Duodenal mucosa (tissue), 2 donors: ENCODE results near the gene NADK2.

Source experiments
- H3K27ac ChIP-seq: one replicate; pipeline ENCODE4 v1.7.0; 2013; ENCODE audit warnings: low read depth, low read length
- H3K27me3 ChIP-seq, 2 donors: one replicate each; pipeline ENCODE4 v1.7.0; 2013; ENCODE audit warnings: low read length in 2 of 2, control low read depth in 1 of 2; ENCODE audit not compliant: insufficient read depth in 2 of 2, control insufficient read depth in 1 of 2
- H3K36me3 ChIP-seq, 2 donors: one replicate each; pipeline ENCODE4 v1.7.0; 2013; ENCODE audit warnings: low read length in 2 of 2, control low read depth in 1 of 2; ENCODE audit not compliant: insufficient read depth in 2 of 2, control insufficient read depth in 1 of 2
- H3K4me1 ChIP-seq, 2 donors: one replicate each; pipeline ENCODE4 v1.7.0; 2013; ENCODE audit warnings: low read length in 2 of 2, control low read depth in 1 of 2; ENCODE audit not compliant: insufficient read depth in 2 of 2, control insufficient read depth in 1 of 2
- H3K4me3 ChIP-seq, 2 donors: one replicate each; pipeline ENCODE4 v1.7.0; 2013; ENCODE audit warnings: low read length in 2 of 2, low read depth in 1 of 2
- H3K9ac ChIP-seq, 2 donors: one replicate each; pipeline ENCODE4 v1.7.0; 2013; ENCODE audit warnings: low read length in 2 of 2, low read depth in 1 of 2
- H3K9me3 ChIP-seq, 2 donors: one replicate each; pipeline ENCODE4 v1.7.0; 2013; ENCODE audit warnings: low read length in 2 of 2, control low read depth in 1 of 2; ENCODE audit not compliant: control insufficient read depth in 1 of 2

The NADK2 gene

GRCh38 chr5:36153726-36154125 lies 88.0 kb downstream of the NADK2 start:
- H3K27ac ChIP-seq = no peak overlapping the region
- H3K9ac ChIP-seq = no peak overlapping the region
- H3K27me3 ChIP-seq = no peaks in the 10 kb centered on the region
- peaks cover 12 to 23% of the 10 kb centered on the region in 2 donors for H3K4me1 ChIP-seq
- H3K36me3 ChIP-seq = peaks cover 0 to 5% of the 10 kb centered on the region in 2 donors
- H3K9me3 ChIP-seq = no peaks in the 10 kb centered on the region
- peak overlapping the region in 1 of 2 donors; percentile 97 for H3K4me3 ChIP-seq

DNA sequence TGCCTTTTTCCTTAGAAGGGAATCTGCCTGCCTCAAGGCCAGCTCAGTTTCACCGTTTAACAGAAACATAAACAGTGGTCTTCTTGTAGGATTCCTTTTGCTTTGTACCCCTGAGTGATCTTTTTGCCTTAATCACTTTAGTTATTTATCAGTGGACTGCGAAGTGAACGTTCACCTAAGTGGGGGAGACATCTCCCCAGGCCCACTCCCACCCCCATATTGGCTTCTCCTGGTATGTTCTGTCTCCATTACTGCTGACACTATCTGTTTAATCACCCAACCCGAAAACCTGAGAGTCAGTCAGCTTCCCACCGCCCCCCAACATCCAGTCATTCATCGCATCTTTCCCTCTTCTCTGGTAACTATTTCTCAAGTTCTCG lies 88.4 kb downstream of the NADK2 start:
- Histone ChIP-seq H3K9me3 (no peaks in the 10 kb centered on the region), H3K27ac (no peak overlapping the region), H3K9ac (no peak overlapping the region), H3K36me3 (peaks cover 0 to 5% of the 10 kb centered on the region in 2 donors), H3K27me3 (no peaks in the 10 kb centered on the region), H3K4me1 (peaks cover 12 to 23% of the 10 kb centered on the region in 2 donors), H3K4me3 (peak overlapping the region in 1 of 2 donors; percentile 97)

DNA sequence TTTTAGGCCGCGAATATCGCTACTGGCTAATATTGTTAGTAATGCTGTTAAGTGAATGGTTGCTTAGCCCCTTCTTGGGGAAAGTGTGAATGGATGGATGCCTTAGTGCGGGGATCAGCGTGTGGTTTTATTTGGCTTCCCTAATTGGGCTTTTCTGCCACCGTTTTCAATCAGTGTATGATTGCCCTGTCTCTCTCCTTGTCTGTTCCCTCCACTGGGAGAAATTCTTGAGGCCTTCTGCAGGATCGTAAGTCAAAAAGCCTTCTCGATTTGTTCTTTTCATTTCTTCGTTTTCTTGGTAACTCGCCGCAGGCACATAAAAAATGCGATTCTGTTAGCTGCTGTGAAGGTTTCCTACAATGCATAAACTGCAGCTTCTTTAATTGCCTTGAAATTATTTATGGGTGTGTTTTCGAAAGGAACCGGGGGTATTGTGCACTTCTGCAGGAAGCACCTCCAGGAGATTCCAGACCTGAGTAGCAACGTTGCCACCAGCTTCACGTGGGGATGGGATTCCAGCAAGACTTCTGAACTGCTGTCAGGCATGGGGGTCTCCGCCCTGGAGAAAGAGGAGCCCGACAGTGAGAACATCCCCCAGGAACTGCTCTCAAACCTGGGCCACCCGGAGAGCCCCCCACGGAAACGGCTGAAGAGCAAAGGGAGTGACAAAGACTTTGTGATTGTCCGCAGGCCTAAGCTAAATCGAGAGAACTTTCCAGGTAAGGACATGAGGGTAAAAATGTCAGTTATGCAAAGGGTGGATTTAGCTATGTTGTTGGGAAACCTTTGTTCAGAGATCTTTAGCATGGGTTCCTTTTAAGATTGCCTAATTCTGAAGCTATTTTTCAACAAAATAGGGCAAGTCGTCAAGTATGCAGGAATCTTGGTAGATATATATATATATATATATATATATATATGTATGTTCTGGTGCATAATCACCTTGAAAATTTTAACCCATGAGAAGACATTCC lies 89.1 kb downstream of the NADK2 start:
- Histone ChIP-seq H3K27ac (no peak overlapping the region), H3K9me3 (no peaks in the 10 kb centered on the region), H3K36me3 (no peaks in the 10 kb centered on the region), H3K4me1 (peaks cover 12 to 23% of the 10 kb centered on the region in 2 donors), H3K27me3 (no peaks in the 10 kb centered on the region), H3K9ac (peak overlapping the region; percentile 79), H3K4me3 (peak overlapping the region; percentile 97)

DNA sequence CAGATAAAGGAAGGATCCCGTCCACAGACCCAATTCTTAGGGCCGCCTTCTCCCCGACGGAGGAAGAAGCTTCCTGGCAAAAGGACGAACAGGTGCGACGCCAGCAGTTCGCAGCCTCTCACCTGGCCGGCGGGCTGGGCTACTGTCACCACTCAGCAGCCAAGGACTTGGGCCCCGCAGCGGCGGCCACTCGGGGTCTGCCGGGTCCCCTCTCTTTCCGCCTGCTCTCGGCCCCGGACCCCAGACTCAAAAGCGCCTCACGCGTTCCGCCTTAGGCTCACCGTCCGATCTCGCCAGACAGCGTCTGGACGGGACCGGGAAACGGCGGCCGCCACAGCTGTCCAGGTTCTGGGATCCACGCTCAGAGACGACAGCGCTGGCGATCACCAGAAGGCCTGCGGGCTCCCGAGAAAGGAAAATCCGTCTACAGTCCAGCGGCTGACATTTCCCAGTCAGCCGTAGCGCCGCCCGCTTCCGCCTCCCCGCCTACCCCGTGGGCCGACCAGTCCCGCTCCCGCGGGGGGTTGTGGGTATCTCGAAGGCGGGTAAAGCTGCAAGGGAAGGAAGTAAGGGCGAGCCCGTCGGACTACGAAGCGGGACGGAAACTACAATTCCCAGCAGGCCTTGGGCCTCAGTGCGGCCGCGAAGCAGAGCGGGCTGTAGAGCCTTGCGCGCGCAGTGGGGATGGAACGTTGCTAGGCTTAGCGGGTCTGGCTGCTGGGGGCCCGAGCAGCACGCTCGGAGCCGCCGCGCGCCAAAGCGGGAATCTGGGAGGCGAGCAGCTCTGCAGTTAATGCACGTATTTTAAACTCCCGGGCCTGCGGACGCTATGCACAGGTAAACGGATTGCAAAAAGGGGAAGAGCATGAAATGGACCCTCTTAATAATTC lies 90.0 kb downstream of the NADK2 start, which contains the start of the genes LMBRD2 and SKP2:
Gene LMBRD2, minus strand, starts transcription at position 454 of the 890 bp plus-strand sequence. CDS start 8,538 bp downstream, outside the sequence.
Gene SKP2, plus strand, starts transcription at position 678 of the 890 bp plus-strand sequence. Its CDS starts 152 bp downstream, at position 830.
- no peaks in the 10 kb centered on the region for H3K36me3 ChIP-seq
- peak within 1 kb of the TSS; percentile 0 for H3K27ac ChIP-seq
- H3K4me1 ChIP-seq = peaks cover 12 to 23% of the 10 kb centered on the region in 2 donors
- peak within 1 kb of the TSS; percentile 97 for H3K4me3 ChIP-seq
- no peaks in the 10 kb centered on the region for H3K27me3 ChIP-seq
- H3K9ac ChIP-seq = peak within 1 kb of the TSS; percentile 79 to 84
- no peaks in the 10 kb centered on the region for H3K9me3 ChIP-seq

GRCh38 chr5:36150676-36151433 lies 90.9 kb downstream of the NADK2 start:
- Histone ChIP-seq H3K9ac (peak overlapping the region; percentile 75 to 84), H3K36me3 (no peaks in the 10 kb centered on the region), H3K27ac (no peak overlapping the region)

GRCh38 chr5:36147681-36148080 lies 94.0 kb downstream of the NADK2 start:
- H3K36me3 ChIP-seq = peaks cover 0 to 4% of the 10 kb centered on the region in 2 donors
- no peak overlapping the region for H3K27ac ChIP-seq
- no peak overlapping the region for H3K9ac ChIP-seq
- H3K27me3 ChIP-seq = no peaks in the 10 kb centered on the region
- no peak overlapping the region for H3K4me3 ChIP-seq
- H3K9me3 ChIP-seq = no peaks in the 10 kb centered on the region
- H3K4me1 ChIP-seq = peaks cover 8 to 11% of the 10 kb centered on the region in 2 donors

More at GRCh38 chr5:36150676-36151433, 90.9 kb downstream of the NADK2 start:
- Histone ChIP-seq H3K9me3 (no peaks in the 10 kb centered on the region), H3K4me1 (peaks cover 12 to 23% of the 10 kb centered on the region in 2 donors), H3K27me3 (no peaks in the 10 kb centered on the region), H3K4me3 (peak overlapping the region; percentile 97)

DNA sequence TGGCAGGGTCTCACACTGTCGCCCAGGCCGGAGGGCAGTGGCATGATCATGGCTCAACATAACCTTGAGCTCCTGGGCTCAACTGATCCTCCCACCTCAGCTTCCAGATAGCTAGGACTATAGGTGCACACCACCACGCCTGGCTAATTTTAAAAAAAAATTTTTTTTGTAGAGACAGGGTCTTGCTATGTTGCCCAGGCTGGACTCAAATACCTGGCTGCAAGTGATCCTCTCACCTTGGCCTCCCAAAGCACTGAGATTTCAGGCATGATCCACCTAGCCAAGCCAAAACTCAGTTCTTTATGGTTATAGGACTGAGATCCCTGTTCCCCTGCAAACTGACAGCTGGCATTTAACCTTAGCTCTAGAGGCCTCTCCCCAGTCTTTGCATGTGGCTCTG lies 95.3 kb downstream of the NADK2 start:
- Histone ChIP-seq H3K27me3 (no peaks in the 10 kb centered on the region), H3K4me1 (peaks cover 8% of the 10 kb centered on the region in 2 donors), H3K9ac (no peak overlapping the region), H3K36me3 (peaks cover 0 to 4% of the 10 kb centered on the region in 2 donors), H3K27ac (no peak overlapping the region), H3K4me3 (no peak overlapping the region), H3K9me3 (no peaks in the 10 kb centered on the region)

- Histone ChIP-seq H3K9me3 (no peaks in the 10 kb centered on the region), H3K9ac (no peak overlapping the region), H3K27me3 (no peaks in the 10 kb centered on the region), H3K36me3 (peaks cover under 1 to 11% of the 10 kb centered on the region in 2 donors), H3K27ac (no peak overlapping the region), H3K4me1 (peaks cover under 1 to 4% of the 10 kb centered on the region in 2 donors), H3K4me3 (no peak overlapping the region)
Measured at GRCh38 chr5:36145311-36145710, 96.4 kb downstream of the NADK2 start.
